ENCODE data around the gene KLHL17.

Gene KLHL17

DNA sequence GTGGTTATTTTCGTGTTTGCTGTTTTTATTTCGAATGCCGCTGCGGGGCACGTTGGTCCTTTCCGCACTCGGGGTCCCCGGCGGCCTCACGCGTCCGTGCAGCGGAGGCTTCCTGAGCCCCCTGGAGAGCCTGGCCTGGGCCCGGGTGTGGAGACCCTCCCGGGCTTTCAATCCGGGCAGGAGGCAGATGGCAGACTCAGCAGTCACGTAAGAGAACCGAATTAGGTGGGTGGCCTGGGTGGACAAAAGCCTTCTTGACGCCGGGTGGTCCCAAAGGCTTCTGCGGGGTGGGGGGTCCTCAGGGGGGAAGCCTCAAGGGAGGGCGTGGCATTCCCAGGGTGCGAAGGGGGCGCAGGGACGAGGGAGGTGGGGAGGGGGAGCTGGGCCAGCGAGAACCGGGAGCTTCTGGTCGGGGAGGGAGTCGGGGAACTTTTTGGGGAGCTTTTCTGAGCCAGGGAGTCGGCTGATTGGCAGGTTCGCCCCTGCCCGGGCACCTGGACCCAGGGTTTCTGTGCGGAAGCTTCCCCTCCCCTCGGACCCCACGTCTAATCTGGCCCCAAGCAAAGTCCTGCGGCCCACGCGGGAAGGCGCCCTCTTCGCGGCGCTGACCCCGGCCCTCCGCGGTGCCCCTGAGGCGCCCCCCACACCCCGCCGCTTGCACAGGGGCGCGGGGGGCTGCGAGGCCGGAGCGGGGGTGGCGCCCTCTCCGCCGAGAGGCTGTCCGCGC is 40.8 kb downstream of the KLHL17 start:
- H3K4me3 ChIP-seq (replicated peaks; ENCODE audit: low read depth, low read length), result peak overlapping the region; percentile 54
- no peak for DNase-seq (ENCODE audit: extremely low read depth, low read depth)
- TF ChIP-seq, protein P1, sequence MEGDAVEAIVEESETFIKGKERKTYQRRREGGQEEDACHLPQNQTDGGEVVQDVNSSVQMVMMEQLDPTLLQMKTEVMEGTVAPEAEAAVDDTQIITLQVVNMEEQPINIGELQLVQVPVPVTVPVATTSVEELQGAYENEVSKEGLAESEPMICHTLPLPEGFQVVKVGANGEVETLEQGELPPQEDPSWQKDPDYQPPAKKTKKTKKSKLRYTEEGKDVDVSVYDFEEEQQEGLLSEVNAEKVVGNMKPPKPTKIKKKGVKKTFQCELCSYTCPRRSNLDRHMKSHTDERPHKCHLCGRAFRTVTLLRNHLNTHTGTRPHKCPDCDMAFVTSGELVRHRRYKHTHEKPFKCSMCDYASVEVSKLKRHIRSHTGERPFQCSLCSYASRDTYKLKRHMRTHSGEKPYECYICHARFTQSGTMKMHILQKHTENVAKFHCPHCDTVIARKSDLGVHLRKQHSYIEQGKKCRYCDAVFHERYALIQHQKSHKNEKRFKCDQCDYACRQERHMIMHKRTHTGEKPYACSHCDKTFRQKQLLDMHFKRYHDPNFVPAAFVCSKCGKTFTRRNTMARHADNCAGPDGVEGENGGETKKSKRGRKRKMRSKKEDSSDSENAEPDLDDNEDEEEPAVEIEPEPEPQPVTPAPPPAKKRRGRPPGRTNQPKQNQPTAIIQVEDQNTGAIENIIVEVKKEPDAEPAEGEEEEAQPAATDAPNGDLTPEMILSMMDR (IDR thresholded peaks at IDR 0.05; ENCODE audit: low read depth, low read length, missing control alignments), result no peak

DNA sequence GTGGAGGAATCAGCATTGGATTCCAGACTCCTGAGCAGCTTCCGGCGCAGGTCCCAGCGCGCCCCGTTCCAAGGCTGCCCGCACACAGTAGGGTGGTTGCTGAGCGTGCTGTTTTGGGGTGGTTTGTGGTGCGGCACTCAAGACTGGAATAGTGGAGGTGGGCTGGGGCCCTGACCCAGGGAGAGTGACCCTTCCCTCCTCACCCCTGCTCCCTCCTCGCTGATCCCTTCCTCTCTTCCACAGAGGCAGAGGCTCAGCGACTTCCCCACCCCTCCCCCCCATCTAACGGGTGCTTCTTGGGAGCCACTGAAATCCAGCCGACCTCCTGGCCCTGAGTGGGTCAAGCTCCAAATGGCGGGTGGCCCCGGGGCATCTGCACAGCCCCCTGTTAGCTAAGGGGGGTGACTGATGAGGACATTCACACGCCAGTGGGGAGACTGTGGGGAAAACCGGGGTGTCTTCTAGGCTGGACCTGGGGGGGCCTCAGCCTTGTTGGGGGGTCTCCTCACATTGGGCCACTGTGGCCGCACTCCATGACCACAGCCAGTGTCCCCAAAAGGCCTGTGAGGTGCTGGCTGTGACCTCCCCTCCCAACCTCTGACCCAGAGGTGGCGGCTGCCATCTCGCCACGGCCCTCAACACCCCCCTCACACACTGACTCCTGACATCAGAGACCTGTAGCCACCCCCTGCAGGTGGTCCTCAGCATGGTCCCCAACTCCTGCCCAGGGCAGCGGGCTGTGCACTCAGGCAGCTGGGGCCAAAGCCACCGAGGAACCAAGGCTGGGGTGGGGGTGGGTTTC is 43.4 kb downstream of the KLHL17 start:
- TF ChIP-seq, protein P1 (IDR thresholded peaks at IDR 0.05; ENCODE audit: low read depth, low read length, missing control alignments), result no peak
- no peak for DNase-seq (ENCODE audit: extremely low read depth, low read depth)

DNA sequence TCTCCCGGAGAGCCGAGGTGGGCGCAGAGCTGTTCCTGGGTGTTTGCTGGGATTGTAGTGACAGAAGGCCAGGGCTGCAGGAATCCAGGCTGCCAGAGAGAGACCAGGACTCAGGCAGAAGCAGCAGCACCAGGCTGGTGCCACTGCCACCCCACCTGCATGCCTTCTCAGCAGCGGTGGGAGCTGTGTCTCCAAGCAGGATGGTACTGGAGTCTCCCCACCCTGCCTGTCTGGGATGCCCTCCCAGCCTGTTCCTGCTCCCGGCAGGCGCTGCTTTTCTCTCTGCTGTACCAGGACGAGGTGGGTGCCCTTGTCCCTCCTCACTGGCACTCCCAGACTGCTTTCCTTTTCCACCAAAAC is 44.0 kb downstream of the KLHL17 start:
- TF ChIP-seq, protein P1 (IDR thresholded peaks at IDR 0.05; ENCODE audit: low read depth, low read length, missing control alignments), result no peak
- no peak overlapping the region for H3K4me3 ChIP-seq (replicated peaks; ENCODE audit: low read depth, low read length)
- no peak for DNase-seq (ENCODE audit: extremely low read depth, low read depth)

More for the DNA sequence above, 43.4 kb downstream of the KLHL17 start:
- H3K4me3 ChIP-seq (replicated peaks; ENCODE audit: low read depth, low read length), result no peak overlapping the region

DNA sequence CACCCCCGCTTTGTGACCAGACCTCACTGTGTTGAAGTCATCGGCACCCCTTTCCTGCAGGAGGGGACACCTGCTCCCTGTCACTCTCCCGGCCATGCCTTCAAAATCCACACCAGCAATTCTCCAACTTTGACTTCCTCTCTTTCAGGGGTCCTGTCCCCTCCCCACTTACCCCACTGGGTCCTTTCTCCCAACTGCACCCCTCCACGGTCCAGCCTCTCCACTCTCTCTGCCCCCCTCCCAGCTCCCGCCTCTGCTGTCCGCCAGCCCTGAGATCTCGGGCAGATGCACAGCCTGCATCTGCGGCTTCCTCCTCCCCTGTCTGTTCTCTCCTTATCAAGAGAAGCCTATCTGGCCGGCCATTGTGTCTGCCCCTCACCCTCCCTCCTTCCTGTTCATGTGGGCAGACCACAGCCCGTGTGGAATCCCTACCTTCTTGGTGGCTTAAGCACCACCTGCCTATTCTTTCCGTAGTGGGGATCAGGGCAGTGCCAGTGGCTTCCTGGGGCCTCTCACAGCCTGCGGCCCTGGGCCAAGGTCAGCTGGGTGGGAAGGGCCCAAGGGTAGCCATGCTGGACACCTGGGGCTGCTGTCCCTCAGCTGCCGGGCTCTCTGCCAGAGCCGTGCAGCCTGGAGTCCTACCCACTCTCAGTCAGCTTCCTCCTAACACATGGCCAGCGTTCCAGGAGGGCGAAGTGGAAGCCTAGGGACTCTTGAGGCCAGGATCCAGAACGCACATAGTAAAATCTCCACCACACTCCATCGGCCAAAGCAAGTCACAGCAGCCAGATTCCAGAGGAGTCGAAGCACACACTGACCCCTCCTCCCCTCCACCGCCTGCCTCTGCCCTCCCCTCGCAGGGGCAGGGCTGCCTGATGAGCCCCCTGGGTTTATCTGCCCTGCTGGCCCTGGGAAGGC is 44.7 kb downstream of the KLHL17 start:
- no peak for DNase-seq (ENCODE audit: extremely low read depth, low read depth)
- H3K4me3 ChIP-seq (replicated peaks; ENCODE audit: low read depth, low read length), result no peak overlapping the region
- TF ChIP-seq, protein P1 (IDR thresholded peaks at IDR 0.05; ENCODE audit: low read depth, low read length, missing control alignments), result no peak

DNA sequence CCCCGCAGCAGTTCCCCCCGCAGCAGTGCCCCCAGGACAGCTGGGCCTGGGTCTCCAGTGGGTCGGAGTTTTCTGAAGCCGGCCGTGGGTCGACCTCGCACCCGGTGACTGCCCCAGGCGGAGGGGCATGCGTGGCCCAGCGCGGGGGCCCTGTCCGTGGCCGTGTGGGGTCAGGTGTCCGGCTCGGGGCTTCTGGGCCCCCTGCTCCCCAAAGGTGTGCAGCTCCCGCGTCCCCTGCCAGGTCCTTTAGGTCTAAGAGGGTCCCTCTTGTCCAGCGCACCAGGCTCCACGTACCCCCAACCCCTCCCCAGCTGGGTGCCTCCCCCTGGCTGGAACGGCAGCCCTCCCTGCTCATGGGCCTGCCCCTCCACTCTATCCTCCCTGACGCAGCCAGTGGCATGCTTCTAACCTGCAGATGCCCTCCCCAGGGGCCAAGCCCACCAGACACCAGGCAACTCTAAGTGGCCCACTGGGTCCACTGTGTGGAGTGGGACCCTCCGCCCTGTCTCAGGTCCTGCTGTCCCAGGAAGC is 45.5 kb downstream of the KLHL17 start:
- no peak for DNase-seq (ENCODE audit: extremely low read depth, low read depth)
- H3K4me3 ChIP-seq (replicated peaks; ENCODE audit: low read depth, low read length), result no peak overlapping the region
- TF ChIP-seq, protein P1 (IDR thresholded peaks at IDR 0.05; ENCODE audit: low read depth, low read length, missing control alignments), result no peak
